GM12865 (cell line): ENCODE results near the gene LMTK2.

Source experiments
- DNase-seq: peaks from one replicate; pipeline ENCODE4 v3.0.0; 2010; ENCODE audit warnings: low read depth
- H3K4me3 ChIP-seq: 2 replicates; pipeline ENCODE4 v1.5.1; 2011; ENCODE audit warnings: mild to moderate bottlenecking, low read depth, low read length, control low read depth
- CTCF ChIP-seq: IDR thresholded peaks from 2 replicates; pipeline ENCODE4 v1.5.1; 2011; ENCODE audit warnings: low read length, control low read depth, low read depth, inconsistent platforms; ENCODE audit not compliant: insufficient read depth; ENCODE audit errors: missing control alignments

Gene LMTK2

DNA sequence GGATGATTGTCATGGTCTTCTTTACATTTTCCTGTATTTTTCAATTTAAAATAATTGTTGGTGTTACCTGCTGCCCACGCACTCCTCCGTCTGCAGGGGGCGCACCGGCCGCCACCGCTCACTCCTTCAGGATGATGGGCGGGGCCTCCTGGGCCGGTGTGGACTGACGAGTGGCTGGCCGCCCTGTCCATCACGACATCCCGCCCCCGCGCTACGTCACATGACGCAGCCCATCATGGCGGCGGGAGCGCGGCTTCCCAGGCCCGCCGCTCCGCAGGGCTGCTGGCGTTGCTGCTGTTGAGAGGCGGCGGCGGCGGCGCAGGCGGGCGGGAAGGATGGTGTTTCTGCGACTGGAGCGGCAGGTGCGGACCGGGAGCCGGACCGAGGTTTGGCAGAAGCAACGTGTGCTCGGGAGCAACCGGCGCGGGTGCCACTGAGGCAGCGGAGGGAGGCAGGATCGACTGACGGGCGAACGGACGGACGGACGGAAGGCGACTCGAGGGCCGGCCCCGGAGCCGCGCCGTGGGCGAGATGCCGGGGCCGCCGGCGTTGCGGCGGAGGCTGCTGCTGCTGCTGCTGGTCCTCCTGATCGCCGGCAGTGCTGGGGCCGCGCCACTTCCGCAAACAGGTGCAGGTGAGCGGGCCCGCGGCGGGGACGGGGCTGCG, at the start of gene LMTK2:
TSS of gene LMTK2 (plus strand) at position 216 of the 666 bp plus-strand sequence. CDS start at position 532, 316 bp downstream.
- DNase-seq, result peak; percentile 96
- H3K4me3 ChIP-seq, result peak within 1 kb of the TSS; percentile 94
- TF ChIP-seq CTCF, result peak; percentile 89

- H3K4me3 ChIP-seq, result no peak overlapping the region
- DNase-seq, result no peak
- no peak for TF ChIP-seq CTCF
These were observed 49.5 kb upstream of the LMTK2 start for GRCh38 chr7:98057157-98057556.

GRCh38 chr7:98058186-98058585, 48.5 kb upstream of the LMTK2 start:
- DNase-seq, result no peak
- H3K4me3 ChIP-seq, result no peak overlapping the region
- TF ChIP-seq CTCF, result no peak

DNA sequence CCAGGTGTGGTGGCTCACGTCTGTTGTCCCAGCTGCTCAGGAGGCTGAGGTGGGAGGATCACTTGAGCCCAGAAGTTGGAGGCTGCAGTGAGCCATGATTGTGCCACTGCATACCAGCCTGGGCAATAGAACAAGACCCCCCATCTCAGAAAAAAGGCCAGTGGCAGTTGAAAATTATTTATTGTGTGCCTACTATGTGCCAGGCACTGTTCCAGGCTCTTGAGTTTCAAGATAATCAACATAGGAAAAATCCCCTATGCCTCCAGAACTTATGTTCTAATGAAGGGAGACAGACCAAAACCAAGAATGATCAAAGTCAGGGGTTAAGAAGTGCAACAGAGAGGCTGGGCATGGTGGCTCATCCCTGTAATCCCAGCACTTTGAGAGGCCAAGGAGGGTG, 42.4 kb upstream of the LMTK2 start:
- H3K4me3 ChIP-seq, result no peak overlapping the region
- TF ChIP-seq CTCF, result no peak
- DNase-seq, result no peak

DNA sequence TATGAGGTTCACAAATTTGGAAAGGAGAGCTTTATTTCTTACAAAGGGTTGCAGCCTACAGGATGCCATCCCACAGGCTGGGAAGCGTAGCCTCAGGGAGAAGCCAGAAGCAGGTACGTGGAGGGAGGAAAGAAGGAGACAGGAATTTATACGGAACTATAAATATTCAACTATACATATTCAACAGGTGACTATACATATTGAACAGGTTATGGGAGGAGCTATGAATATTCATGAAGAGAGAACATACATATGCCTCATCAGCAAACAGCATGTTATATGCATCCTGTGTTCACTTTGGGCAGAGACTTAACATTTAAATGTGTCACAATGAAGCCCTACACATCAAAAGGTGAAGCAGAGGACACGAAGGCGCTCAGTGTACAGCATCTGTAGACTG, 40.5 kb upstream of the LMTK2 start:
- H3K4me3 ChIP-seq, result no peak overlapping the region
- no peak for DNase-seq
- TF ChIP-seq CTCF, result no peak

DNA sequence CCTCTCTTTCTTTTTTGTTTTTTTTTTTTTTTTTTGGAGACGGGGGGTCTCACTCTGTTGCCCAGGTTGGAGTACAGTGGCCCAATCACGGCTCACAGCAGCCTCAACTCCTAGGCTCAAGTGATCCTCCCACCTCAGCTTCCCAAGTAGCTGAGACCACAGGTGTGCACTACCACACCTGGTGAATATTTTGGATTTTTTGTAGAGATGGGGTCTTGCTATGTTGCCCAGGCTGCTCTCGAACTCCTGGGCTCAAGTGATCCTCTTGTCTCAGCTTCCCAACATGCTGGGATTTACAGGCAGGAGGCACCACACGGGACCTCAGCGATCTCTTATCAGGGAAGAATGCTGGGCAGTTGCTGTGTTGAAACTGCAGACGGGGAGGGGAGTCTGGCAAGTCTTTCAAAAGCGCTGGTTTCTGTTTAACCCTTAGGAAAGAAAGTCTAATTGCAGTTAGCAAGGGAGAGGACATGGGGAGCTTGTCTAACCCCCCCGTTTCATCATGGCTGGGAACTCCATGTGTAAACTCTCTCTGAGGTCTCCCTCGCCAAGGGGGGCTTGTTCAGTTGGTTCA, 39.6 kb upstream of the LMTK2 start:
- no peak overlapping the region for H3K4me3 ChIP-seq
- no peak for TF ChIP-seq CTCF
- DNase-seq, result no peak

GRCh38 chr7:98073047-98073446, 33.6 kb upstream of the LMTK2 start:
- H3K4me3 ChIP-seq, result no peak overlapping the region
- DNase-seq, result no peak
- TF ChIP-seq CTCF, result no peak
